HepG2 (cell line): Measurements from ENCODE around the gene ASXL3. TPM values are rescaled to one million over a fixed set of nuclear protein-coding genes. Genes with fewer than 3 reads are reported as not detected.

ENCODE experiments used
- ATAC-seq: fragments of 200-7000 bp; cut with Tn5 transposase; 3 replicates; pipeline ENCODE4 v1.9.1; 2020; ENCODE audit warnings: mild to moderate bottlenecking, moderate library complexity
- BruUV-seq: library from RNA; stranded (reverse); fragments of 400-500 nt; replicated peaks from 2 replicates; lab custom pipeline; 2021; lab: Mats Ljungman, UMichigan
- CTCF ChIA-PET: fragments of 300-600 bp; formaldehyde crosslinking; extraction: SDS; loops from one replicate; lab custom pipeline; 2021; ENCODE audit warnings: low total read pairs, inconsistent platforms, low intra/inter-chr PET ratio; lab: Yijun Ruan, JAX
- POLR2A ChIA-PET: fragments of 350-600 bp; sonication (Branson Sonifier 250); formaldehyde crosslinking; loops from one replicate; lab custom pipeline; 2020; ENCODE audit warnings: antibody characterized with exemption, inconsistent platforms; lab: Yijun Ruan, JAX
- DNase-seq: peaks from one replicate; pipeline ENCODE4 v3.0.0-alpha.2; 2015; ENCODE audit warnings: low spot score
- FAIRE-seq: peaks from 3 replicates; lab custom pipeline; 2011; peaks lifted over from hg19 to GRCh38; lab: Jason Lieb, UNC
- H2AFZ ChIP-seq: one replicate; pipeline ENCODE4 v1.6.1; 2011; ENCODE audit warnings: low read length, inconsistent platforms
- H3K27ac ChIP-seq: fragments of 300-600 bp; 3 replicates; pipeline ENCODE4 v1.8.0; 2011; ENCODE audit warnings: mixed run types, mild to moderate bottlenecking, mixed read lengths, low read length, inconsistent platforms; ENCODE audit not compliant: insufficient read depth; ENCODE audit errors: extremely low read length
- H3K27me3 ChIP-seq, 2 experiments: fragments of 200-600 bp in 1 of 2; 2 replicates in 1 of 2; 3 replicates in 1 of 2; pipeline versions ENCODE4 v1.6.0 to v1.8.0; 2011; ENCODE audit warnings: low read length in 2 of 2, mild to moderate bottlenecking in 2 of 2, moderate library complexity in 2 of 2, inconsistent platforms in 1 of 2; ENCODE audit not compliant: insufficient read depth in 2 of 2, control insufficient read depth in 1 of 2
- H3K36me3 ChIP-seq, 2 experiments: fragments of 200-600 bp in 1 of 2; replicated peaks in 1 of 2; 2 replicates in 1 of 2; 3 replicates in 1 of 2; pipeline versions ENCODE4 v1.5.1 to v1.8.0; 2011; ENCODE audit warnings: low read length in 2 of 2, inconsistent platforms in 1 of 2; ENCODE audit not compliant: insufficient read depth in 2 of 2, control insufficient read depth in 1 of 2
- H3K4me1 ChIP-seq: 2 replicates; pipeline ENCODE4 v1.5.1; 2012; ENCODE audit warnings: low read length, inconsistent platforms; ENCODE audit not compliant: insufficient read depth
- H3K4me2 ChIP-seq: 2 replicates; pipeline ENCODE4 v1.6.0; 2011; ENCODE audit warnings: low read depth, low read length, inconsistent platforms
- H3K4me3 ChIP-seq, 3 experiments: fragments of 200-600 bp in 1 of 3; sonication (generic), shearing (Covaris generic) in 1 of 3; replicated peaks in 1 of 3; 2 replicates each; pipeline ENCODE4 v1.5.1; 2011 to 2016; ENCODE audit warnings: low read length in 3 of 3, inconsistent platforms in 2 of 3, low read depth in 2 of 3, mild to moderate bottlenecking in 2 of 3, control low read depth in 1 of 3, mixed read lengths in 1 of 3; ENCODE audit not compliant: insufficient read depth in 1 of 3
- H3K79me2 ChIP-seq: one replicate; pipeline ENCODE4 v1.6.1; 2011; ENCODE audit warnings: low read length, inconsistent platforms; ENCODE audit not compliant: insufficient read depth
- H3K9ac ChIP-seq: 2 replicates; pipeline ENCODE4 v1.6.0; 2011; ENCODE audit warnings: mild to moderate bottlenecking, low read depth, low read length, inconsistent platforms; ENCODE audit not compliant: insufficient read depth
- H3K9me3 ChIP-seq: 2 replicates; pipeline ENCODE4 v1.5.1; 2012; ENCODE audit warnings: mild to moderate bottlenecking, low read length
- H4K20me1 ChIP-seq: 2 replicates; pipeline ENCODE4 v1.6.0; 2011; ENCODE audit warnings: inconsistent platforms, mild to moderate bottlenecking, low read length, moderate library complexity; ENCODE audit not compliant: insufficient read depth
- CBX2 ChIP-seq, 2 experiments: fragments of 200-600 bp in 1 of 2; sonication (generic); formaldehyde crosslinking in 1 of 2; IDR thresholded peaks; 2 replicates each; pipeline versions ENCODE4 v1.7.0 to v1.8.1; 2018 to 2022; ENCODE audit warnings: low read depth in 2 of 2, low read length in 1 of 2, mild to moderate bottlenecking in 1 of 2, missing genetic modification reagents in 1 of 2
- GPN1 ChIP-seq: sonication (generic); formaldehyde crosslinking; IDR thresholded peaks from 2 replicates; pipeline ENCODE4 v1.5.1; 2020; ENCODE audit warnings: missing genetic modification reagents, borderline replicate concordance
- RARA ChIP-seq: IDR thresholded peaks from 2 replicates; pipeline ENCODE4 v1.6.1; 2016; ENCODE audit warnings: missing genetic modification reagents, missing compliant biosample characterization
- ZNF33A ChIP-seq: sonication (generic); formaldehyde crosslinking; IDR thresholded peaks from 2 replicates; pipeline ENCODE4 v1.5.1; 2020; ENCODE audit warnings: missing genetic modification reagents, mild to moderate bottlenecking, moderate library complexity, borderline replicate concordance
- WGBS: methylation state at CpG from one replicate; pipeline ENCODE4 v1.1.6; 2017; ENCODE audit warnings: low lambda C conversion rate; 5-methylcytosine and 5-hydroxymethylcytosine counted together
- in situ Hi-C: cut with HindIII; loops from 2 replicates; pipeline ENCODE4 v1.10.0; 2017; ENCODE audit warnings: low pct_unique_long_range_greater_than_20kb; ENCODE audit not compliant: extremely low pct_ligation_motif_present
- intact Hi-C: fragments of 100-400 bp; cut with micrococcal nuclease; formaldehyde crosslinking; loops from one replicate; pipeline ENCODE4 v1.10.0; 2022; ENCODE audit not compliant: unreplicated experiment
- polyA plus RNA-seq, 8 experiments: library from polyadenylated mRNA; depleted of rRNA in 3 of 8; stranded (reverse) in 7 of 8; unstranded in 1 of 8; fragments of >200 nt; fragmentation: Illumina TruSeq in 4 of 8; extraction: Trizol in 4 of 8; gene quantifications; 2 replicates each; pipeline versions ENCODE4 v1.2.1 to v1.2.3, GENCODE V29; 2011 to 2016; ENCODE audit warnings: low read depth in 4 of 8, missing spikeins in 1 of 8, mixed read lengths in 1 of 8; ENCODE audit not compliant: insufficient read depth in 1 of 8
- total RNA-seq, 5 experiments: library from RNA; depleted of rRNA; stranded (reverse); fragments of >200 nt; fragmentation: Illumina TruSeq; extraction: Trizol; gene quantifications; 2 replicates each; pipeline ENCODE4 v1.2.3, GENCODE V29; 2016; ENCODE audit warnings: low read depth in 1 of 5
- TF ChIP-seq, protein P1 (sequence below): sonication (generic); formaldehyde crosslinking; IDR thresholded peaks from 2 replicates; pipeline ENCODE4 v1.9.0; 2022; ENCODE audit warnings: low read depth, missing genetic modification reagents
- TF ChIP-seq, protein P2 (sequence below): IDR thresholded peaks from 2 replicates; pipeline ENCODE4 v1.6.1; 2016; ENCODE audit warnings: missing compliant biosample characterization, missing genetic modification reagents, borderline replicate concordance
- TF ChIP-seq, protein P3 (sequence below): sonication (generic); formaldehyde crosslinking; IDR thresholded peaks from 2 replicates; pipeline ENCODE4 v1.4.0; 2020; ENCODE audit warnings: missing genetic modification reagents

ASXL3 gene
- total and polyA plus RNA-seq, 2 of the 13 experiments (the other 11 are each of a cell fraction or from before 2014, with no cell fraction given): not detected

DNA sequence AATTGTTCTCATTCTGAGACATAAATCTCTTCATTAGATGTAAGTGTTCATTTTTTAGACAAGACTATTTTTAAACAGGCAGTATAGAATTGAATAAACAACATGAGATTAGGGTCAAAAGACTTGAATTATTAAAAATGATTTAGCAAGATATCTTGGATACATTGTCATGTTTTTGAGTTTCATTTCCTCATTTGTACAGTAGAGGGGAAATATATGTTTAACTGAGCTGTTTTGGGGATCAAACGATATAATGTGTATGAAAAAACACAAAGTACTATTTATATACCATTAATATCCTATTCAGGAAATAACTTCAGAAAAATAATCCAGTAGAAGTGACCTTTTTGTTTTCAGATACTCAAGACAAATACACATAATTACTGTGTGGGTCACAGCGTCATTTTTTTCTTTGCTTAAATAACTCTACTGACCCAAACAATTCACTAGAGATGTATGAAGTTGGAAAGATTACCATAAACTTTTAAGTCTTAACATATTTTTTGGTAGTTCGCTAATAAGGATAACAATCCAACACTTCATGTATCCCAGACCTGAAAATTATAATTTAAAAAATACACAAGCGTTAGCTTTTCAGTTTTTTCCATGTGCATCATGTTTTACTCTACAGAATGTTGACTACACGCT, 896 bp upstream of the ASXL3 start:
- WGBS: under 1% methylated on average over 5 of the region's 5 CpGs
- H3K27me3 ChIP-seq: peaks cover 4 to 20% of the 10 kb centered on the region in 2 experiments
- intact Hi-C loops (no loop called here), in situ Hi-C loops (no loop called here)
- H3K36me3 ChIP-seq: no peaks in the 10 kb centered on the region
- H3K9me3 ChIP-seq: no peaks in the 10 kb centered on the region
- ChIA-PET CTCF (no interaction called here), POLR2A (no interaction called here)
- no TSS peak for BruUV-seq
- TF ChIP-seq, protein P1, sequence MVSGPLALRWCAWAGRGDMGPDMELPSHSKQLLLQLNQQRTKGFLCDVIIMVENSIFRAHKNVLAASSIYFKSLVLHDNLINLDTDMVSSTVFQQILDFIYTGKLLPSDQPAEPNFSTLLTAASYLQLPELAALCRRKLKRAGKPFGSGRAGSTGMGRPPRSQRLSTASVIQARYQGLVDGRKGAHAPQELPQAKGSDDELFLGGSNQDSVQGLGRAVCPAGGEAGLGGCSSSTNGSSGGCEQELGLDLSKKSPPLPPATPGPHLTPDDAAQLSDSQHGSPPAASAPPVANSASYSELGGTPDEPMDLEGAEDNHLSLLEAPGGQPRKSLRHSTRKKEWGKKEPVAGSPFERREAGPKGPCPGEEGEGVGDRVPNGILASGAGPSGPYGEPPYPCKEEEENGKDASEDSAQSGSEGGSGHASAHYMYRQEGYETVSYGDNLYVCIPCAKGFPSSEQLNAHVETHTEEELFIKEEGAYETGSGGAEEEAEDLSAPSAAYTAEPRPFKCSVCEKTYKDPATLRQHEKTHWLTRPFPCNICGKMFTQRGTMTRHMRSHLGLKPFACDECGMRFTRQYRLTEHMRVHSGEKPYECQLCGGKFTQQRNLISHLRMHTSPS (CRISPR knock-in tag): no peak
- TF ChIP-seq, protein P2, sequence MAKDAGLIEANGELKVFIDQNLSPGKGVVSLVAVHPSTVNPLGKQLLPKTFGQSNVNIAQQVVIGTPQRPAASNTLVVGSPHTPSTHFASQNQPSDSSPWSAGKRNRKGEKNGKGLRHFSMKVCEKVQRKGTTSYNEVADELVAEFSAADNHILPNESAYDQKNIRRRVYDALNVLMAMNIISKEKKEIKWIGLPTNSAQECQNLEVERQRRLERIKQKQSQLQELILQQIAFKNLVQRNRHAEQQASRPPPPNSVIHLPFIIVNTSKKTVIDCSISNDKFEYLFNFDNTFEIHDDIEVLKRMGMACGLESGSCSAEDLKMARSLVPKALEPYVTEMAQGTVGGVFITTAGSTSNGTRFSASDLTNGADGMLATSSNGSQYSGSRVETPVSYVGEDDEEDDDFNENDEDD (CRISPR knock-in tag): no peak
- TF ChIP-seq ZNF33A (CRISPR knock-in tag) (no peak), CBX2 (IDR thresholded peaks at IDR 0.05; ENCODE audit: low read depth, low read length) (peak; percentile 55; the same call in 1 of the 2 replicates), CBX2 (CRISPR knock-in tag; IDR thresholded peaks at IDR 0.05; ENCODE audit: low read depth) (no peak), GPN1 (CRISPR knock-in tag) (no peak), RARA (CRISPR knock-in tag) (no peak)
- TF ChIP-seq, protein P3, sequence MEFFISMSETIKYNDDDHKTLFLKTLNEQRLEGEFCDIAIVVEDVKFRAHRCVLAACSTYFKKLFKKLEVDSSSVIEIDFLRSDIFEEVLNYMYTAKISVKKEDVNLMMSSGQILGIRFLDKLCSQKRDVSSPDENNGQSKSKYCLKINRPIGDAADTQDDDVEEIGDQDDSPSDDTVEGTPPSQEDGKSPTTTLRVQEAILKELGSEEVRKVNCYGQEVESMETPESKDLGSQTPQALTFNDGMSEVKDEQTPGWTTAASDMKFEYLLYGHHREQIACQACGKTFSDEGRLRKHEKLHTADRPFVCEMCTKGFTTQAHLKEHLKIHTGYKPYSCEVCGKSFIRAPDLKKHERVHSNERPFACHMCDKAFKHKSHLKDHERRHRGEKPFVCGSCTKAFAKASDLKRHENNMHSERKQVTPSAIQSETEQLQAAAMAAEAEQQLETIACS (CRISPR knock-in tag): no peak
- DNase-seq: no peak
- H4K20me1 ChIP-seq: no peaks in the 10 kb centered on the region
- no peak overlapping the region; the same call in 1 of the 2 replicates for H3K4me2 ChIP-seq
- no peak overlapping the region for H3K4me3 ChIP-seq
- no peak overlapping the region for H2AFZ ChIP-seq
- H3K27ac ChIP-seq: no peak overlapping the region
- no peaks in the 10 kb centered on the region for H3K79me2 ChIP-seq
- no peak for ATAC-seq
- peaks cover 12% of the 10 kb centered on the region for H3K4me1 ChIP-seq
- no peak for FAIRE-seq
- no peak overlapping the region for H3K9ac ChIP-seq
